GM12878 (cell line): ENCODE measurements around the gene NANOS1. TPM values are rescaled to one million over a fixed set of nuclear protein-coding genes. Genes with fewer than 3 reads are reported as not detected.

Source experiments
- BACH1 ChIP-seq: fragments of 450-650 bp; IDR thresholded peaks from 2 replicates; pipeline ENCODE4 v1.6.1; 2017; ENCODE audit warnings: mild to moderate bottlenecking, borderline replicate concordance
- BHLHE40 ChIP-seq, 2 experiments: fragments of 450-650 bp in 1 of 2; IDR thresholded peaks; 2 replicates each; pipeline ENCODE4 v1.6.1; 2011 to 2017; ENCODE audit warnings: low read depth in 2 of 2, borderline replicate concordance in 1 of 2, improper control_type of control experiment in 1 of 2, low read length in 1 of 2, mild to moderate bottlenecking in 1 of 2
- CHD4 ChIP-seq: fragments of 200-600 bp; sonication (generic); IDR thresholded peaks from 2 replicates; pipeline ENCODE4 v1.6.1; 2016; ENCODE audit warnings: mild to moderate bottlenecking
- CREM ChIP-seq: IDR thresholded peaks from 2 replicates; pipeline ENCODE4 v1.6.1; 2014; ENCODE audit warnings: antibody characterized with exemption, low read depth
- CTCF ChIP-seq, 3 experiments: IDR thresholded peaks in 2 of 3; conservative IDR thresholded peaks in 1 of 3; 2 replicates each; pipeline ENCODE4 v1.5.1; 2011; ENCODE audit warnings: low read depth in 3 of 3, low read length in 3 of 3, mild to moderate bottlenecking in 3 of 3, control low read depth in 2 of 3, moderate library complexity in 2 of 3, inconsistent platforms in 1 of 3, mixed read lengths in 1 of 3; ENCODE audit not compliant: control insufficient read depth in 2 of 3, insufficient read depth in 1 of 3; ENCODE audit errors: extremely low read depth in 1 of 3
- FOXK2 ChIP-seq: fragments of 450-650 bp; IDR thresholded peaks from 2 replicates; pipeline ENCODE4 v1.6.1; 2017; ENCODE audit warnings: mild to moderate bottlenecking, moderate library complexity
- IRF4 ChIP-seq: IDR thresholded peaks from 2 replicates; pipeline ENCODE4 v1.6.1; 2011; ENCODE audit warnings: low read depth, low read length
- JUND ChIP-seq: IDR thresholded peaks from 2 replicates; pipeline ENCODE4 v1.6.1; 2012; ENCODE audit warnings: low read depth, mild to moderate bottlenecking, low read length, improper control_type of control experiment, moderate library complexity
- MYC ChIP-seq: IDR thresholded peaks from 2 replicates; pipeline ENCODE4 v1.6.1; 2011; ENCODE audit warnings: mild to moderate bottlenecking, low read length, moderate library complexity, inconsistent platforms; ENCODE audit not compliant: insufficient read depth, insufficient replicate concordance, insufficient read length, severe bottlenecking
- NR2C2 ChIP-seq: IDR thresholded peaks from 2 replicates; pipeline ENCODE4 v1.6.1; 2011; ENCODE audit warnings: borderline replicate concordance, low read depth; ENCODE audit not compliant: control insufficient read depth, insufficient read length
- PAX8 ChIP-seq: fragments of 450-650 bp; IDR thresholded peaks from 2 replicates; pipeline ENCODE4 v1.6.1; 2017; ENCODE audit warnings: mild to moderate bottlenecking, moderate library complexity
- PML ChIP-seq: IDR thresholded peaks from 2 replicates; pipeline ENCODE4 v1.6.1; 2012; ENCODE audit warnings: low read length, inconsistent platforms
- POLR2A ChIP-seq: IDR thresholded peaks from 2 replicates; pipeline ENCODE4 v1.6.1; 2011; ENCODE audit warnings: low read depth, mild to moderate bottlenecking, low read length
- POLR2AphosphoS2 ChIP-seq: IDR thresholded peaks from 2 replicates; pipeline ENCODE4 v1.6.1; 2011; ENCODE audit warnings: low read depth, mild to moderate bottlenecking, low read length, improper control_type of control experiment, moderate library complexity
- POU2F2 ChIP-seq: IDR thresholded peaks from 3 replicates; pipeline ENCODE4 v1.6.1; 2011; ENCODE audit warnings: low read depth, mild to moderate bottlenecking, low read length, borderline replicate concordance
- RBBP5 ChIP-seq: fragments of 200-600 bp; sonication (generic); conservative IDR thresholded peaks from 2 replicates; pipeline ENCODE4 v1.6.1; 2016
- SKIL ChIP-seq: fragments of 450-650 bp; IDR thresholded peaks from 2 replicates; pipeline ENCODE4 v1.6.1; 2017; ENCODE audit warnings: mild to moderate bottlenecking, low read depth, inconsistent platforms; ENCODE audit not compliant: poor library complexity, severe bottlenecking
- USF2 ChIP-seq: IDR thresholded peaks from 2 replicates; pipeline ENCODE4 v1.6.1; 2011; ENCODE audit warnings: low read depth, low read length, improper control_type of control experiment, borderline replicate concordance
- YBX1 ChIP-seq: fragments of 450-650 bp; IDR thresholded peaks from 2 replicates; pipeline ENCODE4 v1.6.1; 2016; ENCODE audit warnings: antibody characterized with exemption
- YY1 ChIP-seq: IDR thresholded peaks from 2 replicates; pipeline ENCODE4 v1.6.1; 2011; ENCODE audit warnings: low read depth, mild to moderate bottlenecking, low read length
- ZBTB11 ChIP-seq: fragments of 450-650 bp; formaldehyde crosslinking; IDR thresholded peaks from 2 replicates; pipeline ENCODE4 v1.5.0; 2022; ENCODE audit warnings: mild to moderate bottlenecking, missing genetic modification characterization
- ZNF207 ChIP-seq: fragments of 450-650 bp; IDR thresholded peaks from 2 replicates; pipeline ENCODE4 v1.6.1; 2014; ENCODE audit warnings: antibody characterized with exemption, mild to moderate bottlenecking, borderline replicate concordance
- ZNF384 ChIP-seq: IDR thresholded peaks from 2 replicates; pipeline ENCODE4 v1.6.1; 2012; ENCODE audit warnings: low read depth, mild to moderate bottlenecking, low read length, improper control_type of control experiment, borderline replicate concordance
- polyA plus RNA-seq, 11 experiments: library from polyadenylated mRNA; depleted of rRNA in 4 of 11; unstranded in 6 of 11; stranded (reverse) in 5 of 11; fragments of >200 nt; fragmentation: Nextera tagmentation in 4 of 11; fragmentation: Illumina TruSeq in 1 of 11; extraction: Ambion mirVana in 4 of 11; extraction: Trizol in 1 of 11; gene quantifications; 1 replicate in 1 of 11; 2 replicates in 10 of 11; pipeline versions ENCODE4 v1.2.1 to v1.2.3, GENCODE V29; 2011 to 2016; ENCODE audit warnings: inconsistent platforms in 2 of 11, missing spikeins in 2 of 11, low read depth in 1 of 11
- total RNA-seq, 4 experiments: library from RNA; depleted of rRNA in 3 of 4; stranded (reverse); fragments of >200 nt in 3 of 4; fragmentation: Illumina TruSeq in 1 of 4; extraction: Trizol in 1 of 4; gene quantifications; 2 replicates each; pipeline versions ENCODE4 v1.2.1 to v1.2.3, GENCODE V29; 2013 to 2021

The NANOS1 gene
- total and polyA plus RNA-seq, 10 of the 15 experiments (the other 5 are each of a cell fraction or from before 2014, with no cell fraction given) = 0.03 to 0.55 (median 0.28) TPM; not detected in 2

- TF ChIP-seq YY1 (peak; percentile 62), ZNF384 (no peak), JUND (no peak), IRF4 (no peak), BHLHE40 (IDR thresholded peaks at IDR 0.05; ENCODE audit: borderline replicate concordance in 1 of 2, low read depth in 2 of 2, low read length in 1 of 2) (peak; percentile 86 to 93), BACH1 (no peak; the same call in 1 of the 2 replicates), ZNF207 (no peak), NR2C2 (no peak), SKIL (no peak), CTCF (IDR thresholded peaks at IDR 0.05 in 2 of 3, conservative IDR thresholded peaks at IDR 0.05 in 1 of 3; ENCODE audit: control insufficient read depth in 2 of 3, extremely low read depth in 1 of 3, insufficient read depth in 1 of 3, low read depth in 3 of 3, low read length in 3 of 3) (no peak), PML (peak; percentile 88), MYC (no peak), YBX1 (no peak), RBBP5 (no peak), POLR2A (peak; percentile 93), POU2F2 (peak; percentile 62; the same call in 2 of the 3 replicates), POLR2AphosphoS2 (peak; percentile 88), FOXK2 (no peak), CHD4 (no peak), USF2 (peak; percentile 81), CREM (peak; percentile 73), PAX8 (no peak), ZBTB11 (no peak)
Observed at GRCh38 chr10:119080521-119081259, 51.2 kb downstream of the NANOS1 start, which contains the start of gene EIF3A (continued).
